Peyer's patch (tissue), 4 donors: Measurements from ENCODE around the gene SBNO1. TPM values are rescaled to one million over a fixed set of nuclear protein-coding genes. Genes with fewer than 3 reads are reported as not detected.
"Not testable (repeated sequence)": the region's sequence is repeated elsewhere in the genome, so short reads cannot be mapped to it uniquely, and the experiment has no call there.

Source experiments
- DNase-seq, 3 donors: peaks; one replicate each; pipeline ENCODE4 v3.0.0-alpha.2; 2017 to 2019
- H3K27ac ChIP-seq, 4 donors: fragments of 200-600 bp; sonication (generic); one replicate each; pipeline ENCODE4 v1.5.1; 2016 to 2019
- H3K27me3 ChIP-seq, 2 donors: fragments of 200-600 bp; sonication (generic); one replicate each; pipeline ENCODE4 v1.5.1; 2019
- H3K36me3 ChIP-seq, 3 donors: fragments of 200-600 bp; sonication (generic); one replicate each; pipeline ENCODE4 v1.5.1; 2016 to 2019
- H3K4me1 ChIP-seq, 4 donors: fragments of 200-600 bp; sonication (generic); one replicate each; pipeline ENCODE4 v1.5.1; 2016 to 2019
- H3K4me3 ChIP-seq, 4 donors: fragments of 200-600 bp; sonication (generic); 1 replicate in 3 of 4; 2 replicates in 1 of 4; pipeline ENCODE4 v1.5.1; 2016 to 2019; ENCODE audit warnings: mild to moderate bottlenecking in 1 of 4
- H3K9me3 ChIP-seq, 4 donors: fragments of 200-600 bp; sonication (generic); one replicate each; pipeline ENCODE4 v1.5.1; 2016 to 2019; ENCODE audit warnings: mild to moderate bottlenecking in 1 of 4
- CTCF ChIP-seq, 6 experiments: fragments of 450-650 bp in 4 of 6; fragments of 200-600 bp in 2 of 6; sonication (generic) in 1 of 6; IDR thresholded peaks; one replicate each; pipeline ENCODE4 v1.5.1; 2017 to 2019; ENCODE audit warnings: antibody characterized with exemption in 6 of 6, mild to moderate bottlenecking in 3 of 6, moderate library complexity in 1 of 6
- POLR2A ChIP-seq, 2 donors: fragments of 450-650 bp; IDR thresholded peaks; one replicate each; pipeline ENCODE4 v1.5.1; 2017; ENCODE audit warnings: antibody characterized with exemption in 2 of 2, mild to moderate bottlenecking in 2 of 2, moderate library complexity in 2 of 2
- total RNA-seq, 4 donors: library from RNA; depleted of rRNA; stranded (reverse); fragments of >200 nt; gene quantifications; one replicate each; pipeline ENCODE4 v1.1.0, GENCODE V29; 2016

SBNO1 gene
- total RNA-seq, 4 donors from 2014 or later: 16.2 to 23.9 (median 18.8) TPM

GRCh38 chr12:123253641-123254459, 110.8 kb downstream of the SBNO1 start:
- H3K27me3 ChIP-seq: no peaks in the 10 kb centered on the region
- DNase-seq: peak in 1 of 3 donors; percentile 41

GRCh38 chr12:123252365-123252764, 112.3 kb downstream of the SBNO1 start:
- peak overlapping the region in 1 of 4 donors; percentile 92 for H3K27ac ChIP-seq
- not testable (repeated sequence) for DNase-seq

More at GRCh38 chr12:123253641-123254459, 110.8 kb downstream of the SBNO1 start:
- no peak overlapping the region for H3K27ac ChIP-seq
- H3K4me3 ChIP-seq: no peak overlapping the region
- TF ChIP-seq CTCF (IDR thresholded peaks at IDR 0.05): no peak
- no peak for TF ChIP-seq POLR2A (IDR thresholded peaks at IDR 0.05)
- H3K36me3 ChIP-seq: peaks cover 0 to 49% (median 0%) of the 10 kb centered on the region in 3 donors
- peaks cover 0 to 20% (median 2%) of the 10 kb centered on the region in 4 donors for H3K4me1 ChIP-seq
- no peaks in the 10 kb centered on the region for H3K9me3 ChIP-seq

GRCh38 chr12:123251403-123252076, 113.1 kb downstream of the SBNO1 start:
- Histone ChIP-seq H3K36me3 (peaks cover 0 to 37% (median 0%) of the 10 kb centered on the region in 3 donors), H3K27ac (peak overlapping the region in 3 of 4 donors; percentile 55 to 92 (median 82))

More at GRCh38 chr12:123252365-123252764, 112.3 kb downstream of the SBNO1 start:
- Histone ChIP-seq H3K4me1 (peaks cover 0 to 20% (median 2%) of the 10 kb centered on the region in 4 donors), H3K36me3 (peaks cover 0 to 45% (median 0%) of the 10 kb centered on the region in 3 donors)
- H3K27me3 ChIP-seq, H3K9me3 ChIP-seq, H3K4me3 ChIP-seq: not testable (repeated sequence)

GRCh38 chr12:123250471-123251383, 113.9 kb downstream of the SBNO1 start:
- TF ChIP-seq CTCF (IDR thresholded peaks at IDR 0.05) (no peak), POLR2A (IDR thresholded peaks at IDR 0.05) (peak in 1 of 2 donors; percentile 70)

More at GRCh38 chr12:123251403-123252076, 113.1 kb downstream of the SBNO1 start:
- no peak for DNase-seq
- peaks cover 0 to 20% (median 2%) of the 10 kb centered on the region in 4 donors for H3K4me1 ChIP-seq
- no peaks in the 10 kb centered on the region for H3K27me3 ChIP-seq
- H3K9me3 ChIP-seq: no peaks in the 10 kb centered on the region
- H3K4me3 ChIP-seq: peak overlapping the region in 1 of 4 donors; percentile 17
- TF ChIP-seq POLR2A (IDR thresholded peaks at IDR 0.05) (no peak), CTCF (IDR thresholded peaks at IDR 0.05) (no peak)

GRCh38 chr12:123248996-123249741, 115.5 kb downstream of the SBNO1 start:
- not testable (repeated sequence) for H3K9me3 ChIP-seq, DNase-seq, H3K27me3 ChIP-seq, H3K27ac ChIP-seq, H3K4me3 ChIP-seq
- peaks cover 0 to 14% (median 0%) of the 10 kb centered on the region in 3 donors for H3K36me3 ChIP-seq
- peaks cover 0 to 20% (median 2%) of the 10 kb centered on the region in 4 donors for H3K4me1 ChIP-seq

More at GRCh38 chr12:123250471-123251383, 113.9 kb downstream of the SBNO1 start:
- Histone ChIP-seq H3K4me1 (peaks cover 0 to 20% (median 2%) of the 10 kb centered on the region in 4 donors), H3K4me3 (peak overlapping the region in 1 of 4 donors; percentile 17), H3K27ac (peak overlapping the region in 3 of 4 donors; percentile 55 to 92 (median 82)), H3K36me3 (peaks cover 0 to 29% (median 0%) of the 10 kb centered on the region in 3 donors), H3K27me3 (no peaks in the 10 kb centered on the region), H3K9me3 (no peaks in the 10 kb centered on the region)
- DNase-seq: peak in 2 of 3 donors; percentile 91 to 92

GRCh38 chr12:123248129-123248528, 116.5 kb downstream of the SBNO1 start:
- peaks cover 0 to 20% (median 2%) of the 10 kb centered on the region in 4 donors for H3K4me1 ChIP-seq
- H3K9me3 ChIP-seq, H3K27me3 ChIP-seq, DNase-seq, H3K36me3 ChIP-seq, H3K4me3 ChIP-seq, H3K27ac ChIP-seq: not testable (repeated sequence)
